ENCODE data around the gene KRTAP13-1.
A peak's percentile ranks its signal among the peaks of the same experiment; 100 is the strongest.

KRTAP13-1 gene, protein sequence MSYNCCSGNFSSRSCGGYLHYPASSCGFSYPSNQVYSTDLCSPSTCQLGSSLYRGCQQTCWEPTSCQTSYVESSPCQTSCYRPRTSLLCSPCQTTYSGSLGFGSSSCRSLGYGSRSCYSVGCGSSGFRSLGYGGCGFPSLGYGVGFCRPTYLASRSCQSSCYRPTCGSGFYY

DNA sequence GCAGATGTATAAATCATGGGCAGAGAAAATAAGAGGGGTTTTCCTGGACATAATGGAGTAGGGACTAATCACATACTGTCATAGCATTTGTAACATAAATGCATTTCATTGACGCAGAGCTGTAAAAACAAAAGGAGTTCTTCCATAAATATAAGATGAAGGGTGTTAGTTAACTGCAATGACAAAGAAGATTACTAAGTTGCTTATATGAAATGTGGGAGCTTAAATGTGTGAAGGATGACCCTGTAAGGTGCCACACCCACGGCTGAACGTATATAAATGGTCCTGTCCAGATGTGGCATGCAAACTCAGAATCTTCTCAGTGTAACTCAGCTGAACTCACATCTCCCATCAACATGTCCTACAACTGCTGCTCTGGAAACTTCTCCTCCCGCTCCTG lies at the start of gene KRTAP13-1:
KRTAP13-1 (plus strand) TSS at position 301 of the 400 bp plus-strand sequence; CDS start at position 357, 56 bp downstream.
- in situ Hi-C loops (cut with MboI; ENCODE audit: low pct_unique_long_range_greater_than_20kb, low sequenced_read_pairs) = no loop called here
- no peak for DNase-seq

DNA sequence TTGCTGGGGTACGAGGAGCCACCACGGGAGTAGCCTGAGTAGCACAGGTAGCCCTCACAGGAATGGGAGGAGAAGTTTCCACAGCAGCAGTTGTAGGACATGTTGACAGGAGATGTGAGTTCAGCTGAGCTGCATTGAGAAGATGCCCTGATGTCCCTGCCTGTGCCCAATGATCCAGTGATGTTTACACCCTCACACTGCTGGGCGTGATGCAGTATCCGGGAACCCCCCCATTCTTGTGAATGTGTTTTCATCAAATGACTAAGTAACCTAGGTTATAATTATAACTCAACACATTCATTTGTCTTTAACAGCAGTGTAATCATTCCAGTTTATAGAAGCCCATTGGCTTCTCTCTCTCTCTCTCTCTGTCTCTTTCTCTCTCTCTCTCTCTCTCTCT lies 47.3 kb upstream of the KRTAP13-1 start, which contains the start of gene KRTAP23-1:
KRTAP23-1 (minus strand) TSS at position 101 of the 400 bp plus-strand sequence; CDS start at position 101, 0 bp downstream.
- no peak for DNase-seq

DNA sequence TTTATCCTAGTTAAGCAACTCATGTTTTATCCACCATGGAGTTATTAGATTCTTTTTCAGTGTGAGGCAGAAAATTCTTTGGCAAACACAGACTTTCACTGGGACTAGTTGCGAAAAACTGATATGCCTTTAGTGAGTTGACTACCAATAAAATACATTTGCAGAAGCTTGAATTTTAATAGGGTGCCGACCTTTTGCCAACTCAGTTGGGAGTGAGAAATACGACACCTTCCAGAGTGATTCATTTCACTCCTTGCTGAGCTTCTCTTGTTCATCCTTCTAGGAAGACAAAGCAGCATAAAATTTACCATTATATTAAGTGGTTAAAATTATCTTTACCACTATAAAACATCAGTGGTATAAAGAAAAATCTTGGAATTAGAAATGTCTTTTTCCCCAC lies 46.3 kb upstream of the KRTAP13-1 start:
- DNase-seq = no peak
- in situ Hi-C loops (cut with MboI; ENCODE audit: low pct_unique_long_range_greater_than_20kb, low sequenced_read_pairs) = no loop called here

More for the DNA sequence above, 47.3 kb upstream of the KRTAP13-1 start, which contains the start of gene KRTAP23-1:
- in situ Hi-C loops (cut with MboI; ENCODE audit: low pct_unique_long_range_greater_than_20kb, low sequenced_read_pairs) = no loop called here

DNA sequence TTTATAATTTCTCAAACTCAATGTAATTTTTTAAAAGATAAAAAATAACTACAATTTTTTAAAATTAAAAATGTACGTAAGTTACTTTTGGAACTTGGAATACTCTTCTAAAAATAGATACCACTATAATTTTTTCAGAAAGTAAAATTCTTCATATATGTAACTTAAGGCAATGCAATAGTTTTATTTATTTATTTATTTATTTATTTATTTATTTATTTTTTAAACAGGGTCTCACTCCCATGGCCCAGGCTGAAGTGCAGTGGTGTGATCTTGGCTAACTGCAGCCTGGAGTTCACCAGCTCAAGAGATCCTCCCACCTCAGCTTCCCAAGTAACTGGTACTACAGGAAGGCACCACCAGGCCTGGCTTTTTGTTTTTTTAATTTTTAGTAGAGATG lies 44.3 kb upstream of the KRTAP13-1 start:
- no peak for DNase-seq
- in situ Hi-C loops (cut with MboI; ENCODE audit: low pct_unique_long_range_greater_than_20kb, low sequenced_read_pairs) = no loop called here

DNA sequence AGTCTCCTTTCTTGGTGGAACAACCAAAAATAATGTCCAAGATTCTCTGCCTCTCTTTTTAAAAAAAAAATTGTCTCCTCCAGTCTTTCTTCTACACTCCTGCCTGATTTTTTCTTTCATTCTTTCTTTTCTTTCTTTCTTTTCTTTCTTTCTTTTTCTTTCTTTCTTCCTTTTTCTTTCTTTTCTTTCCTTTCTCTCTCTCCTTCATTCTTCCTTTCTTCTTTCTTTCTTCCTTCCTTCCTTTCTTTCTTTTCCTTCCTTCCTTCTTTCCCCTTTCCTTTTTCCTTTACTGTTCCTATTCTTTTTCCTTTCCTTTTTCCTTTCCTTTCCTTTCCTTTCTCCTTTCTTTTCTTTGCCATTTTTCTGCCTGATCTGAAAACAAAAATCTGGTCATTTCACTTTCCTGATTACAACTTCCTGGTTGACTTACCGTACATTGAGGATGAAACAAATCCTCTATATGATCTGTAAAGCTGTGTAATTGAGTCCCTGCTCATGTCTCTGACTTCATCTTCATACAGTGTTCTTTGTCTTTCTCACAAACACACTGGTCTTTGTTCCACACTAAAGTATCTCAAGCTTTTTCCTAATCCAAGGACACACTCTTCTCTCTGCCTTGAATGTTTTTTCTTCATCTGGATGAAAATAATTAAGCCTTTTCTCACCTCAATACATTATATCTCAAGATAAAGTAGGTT lies 41.4 kb upstream of the KRTAP13-1 start:
- DNase-seq = no peak
- in situ Hi-C loops (cut with MboI; ENCODE audit: low pct_unique_long_range_greater_than_20kb, low sequenced_read_pairs) = no loop called here

DNA sequence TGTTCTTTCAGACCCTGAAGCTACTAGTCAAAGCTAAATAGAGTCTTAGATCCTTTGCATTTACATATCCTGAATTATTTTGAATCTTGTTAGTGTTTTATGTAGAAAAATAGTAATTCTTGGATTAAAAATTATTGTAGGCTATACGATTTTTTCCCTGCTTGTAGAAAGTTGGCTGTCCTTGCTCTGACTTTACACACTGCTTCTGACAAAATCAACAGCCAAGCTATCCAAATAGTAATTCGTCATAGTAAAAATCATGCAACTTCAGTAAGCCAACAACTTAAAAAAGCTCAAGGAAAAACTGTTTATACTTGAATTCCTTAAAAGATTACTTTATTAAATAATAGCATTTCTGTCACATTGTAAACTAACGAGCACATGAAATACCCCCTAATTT lies 39.9 kb upstream of the KRTAP13-1 start:
- no peak for DNase-seq
- in situ Hi-C loops (cut with MboI; ENCODE audit: low pct_unique_long_range_greater_than_20kb, low sequenced_read_pairs) = no loop called here

GRCh38 chr21:30372139-30372770 lies 23.6 kb upstream of the KRTAP13-1 start, which contains the start of gene KRTAP13-2:
KRTAP13-2 (minus strand) TSS chr21:30372271; CDS start chr21:30372213, 58 bp downstream.
- DNase-seq = no peak
- in situ Hi-C loops (cut with MboI; ENCODE audit: low pct_unique_long_range_greater_than_20kb, low sequenced_read_pairs) = no loop called here

DNA sequence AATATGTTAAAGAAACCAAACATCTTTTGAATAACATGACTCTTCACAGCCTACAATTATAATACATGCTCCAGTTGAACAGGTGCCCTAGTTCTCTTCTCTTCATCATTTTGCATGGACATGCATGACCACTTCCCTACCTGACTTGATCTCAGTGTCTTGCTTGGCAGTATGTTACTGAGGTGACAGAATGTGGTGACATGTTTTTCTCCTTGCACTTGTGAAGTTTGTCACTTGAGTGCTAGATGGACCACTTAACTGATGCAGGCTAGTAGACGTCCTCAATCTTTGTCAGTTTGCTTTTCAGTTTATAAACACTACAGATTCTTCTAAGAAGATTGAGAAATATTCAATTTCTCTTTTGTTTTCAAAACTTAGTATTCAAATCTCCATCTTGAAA lies 13.6 kb upstream of the KRTAP13-1 start:
- DNase-seq = no peak
- in situ Hi-C loops (cut with MboI; ENCODE audit: low pct_unique_long_range_greater_than_20kb, low sequenced_read_pairs) = no loop called here

GRCh38 chr21:30391492-30392025 lies 4.3 kb upstream of the KRTAP13-1 start:
- in situ Hi-C loops (cut with MboI; ENCODE audit: low pct_unique_long_range_greater_than_20kb, low sequenced_read_pairs) = no loop called here
- DNase-seq = no peak

GRCh38 chr21:30408782-30409494 lies 13.1 kb downstream of the KRTAP13-1 start:
- in situ Hi-C loops (cut with MboI; ENCODE audit: low pct_unique_long_range_greater_than_20kb, low sequenced_read_pairs) = no loop called here
- peak; percentile 63 for DNase-seq

- DNase-seq = no peak
- in situ Hi-C loops (cut with MboI; ENCODE audit: low pct_unique_long_range_greater_than_20kb, low sequenced_read_pairs) = no loop called here
Measured at GRCh38 chr21:30415993-30416392, 20.2 kb downstream of the KRTAP13-1 start.

GRCh38 chr21:30425826-30426225 lies 30.0 kb downstream of the KRTAP13-1 start, which contains the start of gene KRTAP13-3:
KRTAP13-3 (minus strand) TSS chr21:30425926; CDS start chr21:30425912, 14 bp downstream.
- in situ Hi-C loops (cut with MboI; ENCODE audit: low pct_unique_long_range_greater_than_20kb, low sequenced_read_pairs) = no loop called here
- DNase-seq = no peak

DNA sequence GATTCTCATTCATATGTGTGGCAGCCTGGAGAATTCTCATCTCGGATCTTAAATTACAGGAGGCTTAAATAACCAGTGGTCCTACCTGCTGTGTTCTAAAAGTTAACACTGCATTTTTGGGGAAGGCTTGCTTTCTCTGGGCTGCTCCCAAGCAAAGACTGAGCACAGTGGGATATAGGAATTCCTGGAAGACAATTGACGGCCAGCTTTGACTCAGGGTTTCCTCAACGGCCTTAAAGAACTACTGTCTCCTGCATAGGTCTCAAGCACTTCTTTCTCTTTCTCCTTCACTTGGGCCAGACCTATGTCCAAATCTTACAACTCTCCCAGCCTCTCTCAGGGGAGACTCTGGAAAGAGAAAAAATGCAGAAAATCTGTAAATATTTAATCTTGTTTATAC lies 30.9 kb downstream of the KRTAP13-1 start:
- DNase-seq = no peak
- in situ Hi-C loops (cut with MboI; ENCODE audit: low pct_unique_long_range_greater_than_20kb, low sequenced_read_pairs) = no loop called here

DNA sequence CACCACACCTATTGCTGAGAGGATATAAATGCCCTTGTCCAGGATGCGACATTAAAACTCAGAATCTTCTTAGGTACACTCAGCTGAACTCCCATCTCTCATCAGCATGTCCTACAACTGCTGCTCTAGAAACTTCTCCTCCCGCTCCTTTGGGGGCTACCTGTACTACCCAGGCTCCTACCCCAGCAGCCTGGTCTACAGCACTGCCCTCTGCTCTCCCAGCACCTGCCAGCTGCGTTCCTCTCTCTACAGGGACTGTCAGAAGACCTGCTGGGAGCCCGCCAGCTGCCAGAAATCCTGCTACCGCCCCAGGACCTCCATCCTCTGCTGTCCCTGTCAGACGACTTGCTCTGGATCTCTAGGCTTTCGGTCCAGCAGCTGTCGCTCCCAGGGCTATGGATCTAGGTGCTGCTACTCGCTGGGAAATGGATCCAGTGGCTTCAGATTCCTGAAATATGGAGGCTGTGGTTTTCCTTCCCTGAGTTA lies 34.4 kb downstream of the KRTAP13-1 start, which contains the start of gene KRTAP13-4:
KRTAP13-4 (plus strand) TSS at position 51 of the 486 bp plus-strand sequence; CDS start at position 107, 56 bp downstream.
- no peak for DNase-seq
- in situ Hi-C loops (cut with MboI; ENCODE audit: low pct_unique_long_range_greater_than_20kb, low sequenced_read_pairs) = no loop called here

DNA sequence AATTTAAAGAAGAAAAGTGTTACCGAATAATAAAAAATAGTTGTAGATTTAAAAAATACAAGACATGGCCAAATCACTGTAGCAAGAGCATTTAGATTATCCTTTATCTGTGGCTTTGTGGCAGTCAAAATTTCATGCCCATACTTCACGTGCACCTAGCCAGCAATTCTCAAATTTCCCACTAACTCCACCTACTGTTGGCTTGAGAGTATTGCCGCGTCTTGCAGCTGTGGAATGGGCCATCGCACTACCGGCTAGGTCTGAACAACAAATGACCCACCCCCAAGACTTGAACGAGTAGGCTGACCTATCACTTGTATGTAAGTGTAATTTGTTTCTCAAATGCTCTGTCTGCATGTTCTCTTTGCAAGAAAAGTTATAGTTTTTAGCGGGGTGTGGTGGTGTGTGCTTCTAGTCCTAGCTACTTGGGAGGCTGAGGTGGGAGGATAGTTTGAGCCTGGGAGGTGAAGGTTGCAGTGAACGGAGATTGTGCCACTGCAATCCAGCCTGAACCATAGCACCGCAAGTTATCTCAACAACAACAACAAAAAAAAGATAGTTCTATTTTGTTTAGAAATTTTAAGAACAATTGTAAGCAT lies 38.3 kb downstream of the KRTAP13-1 start:
- in situ Hi-C loops (cut with MboI; ENCODE audit: low pct_unique_long_range_greater_than_20kb, low sequenced_read_pairs) = no loop called here
- peak; percentile 48 for DNase-seq

DNA sequence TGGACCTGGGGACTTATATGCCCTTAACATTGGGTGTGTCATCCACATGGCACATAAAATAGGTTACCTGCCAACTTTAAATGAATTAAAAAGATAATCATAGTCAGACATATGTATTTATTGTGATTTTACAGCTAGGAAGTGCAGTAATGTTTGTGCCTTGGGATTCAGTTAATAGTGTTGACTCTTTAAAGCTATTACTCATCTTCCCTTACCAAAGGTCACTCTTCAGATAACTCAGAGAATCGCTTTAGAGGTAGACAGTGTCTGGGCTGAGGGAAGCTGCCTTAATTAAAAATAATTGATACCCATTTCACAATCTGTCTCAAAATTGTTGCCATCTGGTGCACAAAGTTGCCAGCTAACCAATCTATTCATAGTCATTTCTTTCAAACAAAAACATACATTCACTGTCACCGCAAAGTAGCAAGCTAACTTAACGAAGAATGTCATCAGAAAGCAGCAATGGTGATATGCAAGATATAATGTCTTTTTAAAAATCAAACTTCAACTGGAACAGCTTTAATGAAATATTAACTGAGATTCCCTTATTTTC lies 41.3 kb downstream of the KRTAP13-1 start:
- DNase-seq = no peak
- in situ Hi-C loops (cut with MboI; ENCODE audit: low pct_unique_long_range_greater_than_20kb, low sequenced_read_pairs) = no loop called here

DNA sequence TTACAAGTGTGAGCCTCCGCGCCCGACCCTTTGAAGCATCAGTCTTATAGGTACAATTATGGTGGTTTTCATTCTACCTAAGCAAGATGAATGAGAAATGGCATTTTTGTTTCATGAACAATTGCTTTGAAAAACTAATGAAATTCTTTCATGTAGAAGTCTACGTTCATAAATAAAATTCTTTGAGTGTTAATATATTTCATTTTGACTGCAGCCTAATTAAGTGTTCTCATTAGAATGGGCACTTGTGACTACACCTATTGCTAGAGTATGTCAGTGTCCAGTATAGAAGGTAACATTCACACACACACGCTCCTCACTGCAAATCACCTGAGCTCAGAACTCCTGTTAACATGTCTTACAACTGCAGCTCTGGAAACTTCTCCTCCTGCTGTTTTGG lies 44.1 kb downstream of the KRTAP13-1 start, which contains the start of gene KRTAP15-1:
KRTAP15-1 (plus strand) TSS at position 301 of the 400 bp plus-strand sequence; CDS start at position 354, 53 bp downstream.
- in situ Hi-C loops (cut with MboI; ENCODE audit: low pct_unique_long_range_greater_than_20kb, low sequenced_read_pairs) = no loop called here
- DNase-seq = no peak

DNA sequence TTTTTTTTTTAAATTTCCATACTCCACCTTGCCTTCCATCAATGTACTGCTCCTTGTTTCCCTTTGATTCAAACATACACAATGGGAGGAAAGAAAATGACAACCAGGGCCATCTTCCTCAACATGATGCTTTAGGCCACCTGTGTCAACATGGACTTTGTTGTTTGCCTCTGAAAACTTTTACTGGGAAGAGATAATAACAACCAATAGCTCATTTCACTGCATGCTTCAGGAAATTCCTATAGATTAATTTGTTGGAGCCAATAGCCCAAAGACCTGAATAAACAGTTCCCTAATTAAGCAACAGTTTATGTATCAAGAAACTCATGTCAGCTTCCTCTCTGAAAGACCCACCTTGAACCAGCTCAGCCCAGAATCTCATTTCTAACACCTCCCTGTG lies 47.4 kb downstream of the KRTAP13-1 start:
- in situ Hi-C loops (cut with MboI; ENCODE audit: low pct_unique_long_range_greater_than_20kb, low sequenced_read_pairs) = no loop called here
- no peak for DNase-seq

Measured in KBM-7 (cell line).